ENCODE results near the gene KLK6.

KLK6 gene

GRCh38 chr19:50952910-50953309 lies 16.5 kb downstream of the KLK6 start, which contains the start of gene KLK5:
TSS of gene KLK5 (minus strand) at chr19:50953038. CDS start at chr19:50952657, 381 bp downstream.
- no peak for DNase-seq (ENCODE audit: low read depth)

- DNase-seq (ENCODE audit: low read depth), result no peak
These were observed 19.5 kb downstream of the KLK6 start for GRCh38 chr19:50949861-50950260.

DNA sequence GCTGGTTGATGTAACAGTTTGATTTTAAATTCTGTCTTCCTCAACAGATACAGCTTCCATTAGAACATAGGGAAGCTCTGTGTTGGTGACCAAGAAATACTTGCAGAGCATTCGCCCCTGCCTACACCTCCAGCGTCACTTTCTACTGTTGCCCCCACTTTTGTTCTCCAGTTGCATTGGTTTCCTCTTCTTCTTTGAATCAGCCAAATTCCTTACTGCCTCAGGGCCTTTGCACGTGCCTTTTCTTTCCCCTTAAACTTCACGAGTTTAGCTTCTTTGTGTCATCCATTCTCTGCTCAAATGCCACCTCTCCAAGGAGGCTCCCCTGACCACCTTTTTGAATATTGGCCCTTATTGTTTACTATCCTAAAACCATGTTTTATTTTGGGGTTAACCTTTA lies 22.3 kb downstream of the KLK6 start:
- no peak for DNase-seq (ENCODE audit: low read depth)

GRCh38 chr19:50944795-50945194 lies 24.6 kb downstream of the KLK6 start:
- no peak for DNase-seq (ENCODE audit: low read depth)

- DNase-seq (ENCODE audit: low read depth), result no peak
These were observed 26.1 kb downstream of the KLK6 start for GRCh38 chr19:50943074-50943828.

DNA sequence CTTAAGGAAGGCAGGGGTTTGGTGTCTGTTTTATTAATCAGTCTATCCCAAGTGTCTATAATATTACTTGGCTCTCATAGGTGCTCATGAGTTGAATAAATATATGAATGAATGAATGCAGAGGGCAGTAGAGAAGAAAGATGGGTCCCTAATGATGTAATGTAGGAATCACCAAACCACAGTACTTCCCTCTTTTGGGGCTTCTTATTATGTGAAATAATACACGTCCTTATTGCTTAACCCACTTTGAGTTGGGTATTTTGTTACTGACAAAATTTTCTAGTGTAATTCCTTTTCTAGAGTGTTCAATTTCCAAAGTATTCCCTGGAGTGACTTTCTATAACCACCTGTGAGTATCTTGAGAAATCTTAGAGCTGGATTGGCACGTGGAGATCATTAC lies 29.8 kb downstream of the KLK6 start:
- DNase-seq (ENCODE audit: low read depth), result no peak

- no peak for DNase-seq (ENCODE audit: low read depth)
These were observed 35.8 kb downstream of the KLK6 start for GRCh38 chr19:50933640-50934039.

DNA sequence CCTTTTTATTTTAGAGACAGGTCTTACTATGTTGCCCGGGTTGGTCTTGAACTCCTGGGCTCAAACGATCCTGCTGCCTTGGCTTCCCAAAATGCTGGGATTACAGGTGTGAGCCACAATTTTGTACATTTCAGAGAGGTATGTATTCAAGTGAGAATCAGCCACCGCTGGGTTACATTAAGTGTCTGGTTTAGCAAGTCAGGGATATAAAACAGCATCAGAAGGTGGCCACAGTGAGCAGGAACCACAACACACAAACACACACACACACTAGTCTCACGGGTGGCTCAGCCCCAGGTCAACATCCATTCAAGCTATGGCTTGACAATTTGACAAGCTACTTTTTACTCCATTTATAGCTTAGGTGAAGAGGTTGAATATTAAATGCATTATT lies 36.7 kb downstream of the KLK6 start:
- no peak for DNase-seq (ENCODE audit: low read depth)

DNA sequence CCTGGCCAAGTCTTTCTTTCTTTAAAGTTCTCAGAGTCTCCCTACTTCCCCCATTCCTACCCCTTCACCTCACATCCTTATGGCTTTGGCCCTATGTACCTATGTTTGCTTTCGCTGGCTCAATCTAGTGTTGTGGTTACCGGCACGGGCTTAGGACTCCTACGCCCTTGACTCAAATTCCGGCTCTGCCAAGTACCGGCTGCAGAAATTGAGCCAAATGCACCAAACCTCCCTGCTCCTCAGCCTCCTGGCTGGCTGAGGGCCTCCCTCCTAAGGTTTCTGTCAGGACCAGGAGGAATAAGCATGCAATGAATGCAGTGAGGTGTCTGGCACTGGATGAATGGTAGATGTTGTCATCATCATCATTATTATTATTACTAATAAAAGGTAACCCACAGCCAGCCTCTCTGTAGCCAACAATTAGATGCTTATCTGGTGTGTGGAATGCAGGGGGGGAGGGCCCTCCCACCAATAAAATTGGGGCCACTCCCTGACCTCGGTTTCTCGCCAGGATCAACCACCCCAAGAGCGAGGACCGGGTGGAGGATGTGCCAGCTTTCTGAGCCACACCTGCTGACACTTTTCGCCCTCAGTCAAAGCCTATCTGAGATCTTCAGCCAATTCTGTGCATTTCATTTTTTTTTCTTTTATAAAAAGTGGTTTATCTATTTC lies 37.2 kb downstream of the KLK6 start:
- no peak for DNase-seq (ENCODE audit: low read depth)

DNA sequence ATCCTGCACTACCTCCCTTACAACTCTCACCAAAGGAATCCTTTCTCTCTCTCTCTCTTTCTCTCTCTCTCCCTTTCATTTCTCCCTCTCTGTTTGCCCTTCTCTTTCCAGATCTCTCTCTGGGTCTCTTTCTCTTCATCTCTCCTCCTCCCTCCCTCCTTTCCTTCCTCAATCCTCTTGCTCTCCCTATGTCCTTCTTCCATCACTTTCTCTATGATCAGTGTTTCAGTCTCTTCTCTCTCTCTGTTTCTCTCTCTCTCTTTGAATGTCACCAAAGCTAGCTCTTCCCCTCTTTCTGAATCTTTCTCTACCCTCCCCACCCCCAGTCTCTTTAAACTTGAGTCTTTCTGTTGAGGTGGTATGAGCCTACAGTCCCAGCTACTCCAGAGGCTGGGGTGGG lies 38.4 kb downstream of the KLK6 start:
- DNase-seq (ENCODE audit: low read depth), result no peak

DNA sequence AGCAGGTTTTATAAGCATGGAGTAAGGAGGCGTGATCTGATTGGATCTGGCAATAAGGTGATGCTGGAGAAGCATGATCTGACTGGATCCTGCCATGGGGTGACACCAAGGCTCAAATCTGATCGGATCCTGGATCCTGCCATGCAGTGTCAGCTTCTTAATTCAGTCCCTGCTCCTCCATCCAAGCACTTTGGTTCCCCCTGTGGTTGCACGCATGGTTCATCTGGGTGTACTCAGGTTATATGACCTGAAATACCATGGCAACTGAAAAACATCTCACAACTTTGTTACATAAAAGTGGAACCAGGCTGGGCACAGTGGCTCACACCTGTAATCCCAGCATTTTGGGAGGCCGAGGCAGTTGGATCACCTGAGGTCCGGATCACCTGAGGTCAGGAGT lies 40.6 kb downstream of the KLK6 start:
- DNase-seq (ENCODE audit: low read depth), result no peak

DNA sequence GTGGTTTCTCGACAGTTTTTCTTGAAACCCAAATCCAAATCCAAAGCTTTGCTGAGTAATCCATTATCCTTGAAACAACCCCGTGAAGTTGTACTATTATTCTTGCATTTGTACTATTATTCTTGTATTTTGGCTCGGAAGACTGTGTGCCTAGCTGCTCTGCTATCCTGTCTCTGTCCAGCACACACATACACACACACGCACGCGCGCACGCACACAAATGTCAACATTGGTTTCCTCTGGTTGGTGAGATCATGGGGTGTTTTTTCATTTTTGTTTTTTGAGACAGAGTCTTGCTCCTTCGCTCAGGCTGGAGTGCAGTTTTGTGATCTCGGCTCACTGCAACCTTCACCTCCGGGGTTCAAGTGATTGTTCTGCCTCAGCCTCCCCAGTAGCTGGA lies 43.2 kb downstream of the KLK6 start:
- DNase-seq (ENCODE audit: low read depth), result no peak

DNA sequence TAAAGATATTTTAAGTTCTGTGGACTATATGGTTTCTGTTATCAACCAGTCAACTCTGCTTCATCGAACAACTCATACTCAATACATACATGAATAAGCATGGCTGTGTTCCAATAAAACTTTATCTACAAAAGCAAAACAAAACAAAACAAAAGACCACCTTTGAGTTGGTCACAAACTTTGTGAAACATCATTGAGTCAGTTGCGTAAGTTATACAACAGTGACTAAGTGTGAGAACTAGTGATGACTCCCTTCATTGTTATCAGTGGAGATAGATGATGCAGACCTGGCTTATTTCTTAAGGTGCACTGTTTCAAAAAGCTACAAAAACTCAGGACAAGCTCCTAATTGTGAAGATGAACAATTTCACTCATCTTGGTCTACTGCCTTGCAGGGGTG lies 43.7 kb downstream of the KLK6 start:
- DNase-seq (ENCODE audit: low read depth), result no peak

DNA sequence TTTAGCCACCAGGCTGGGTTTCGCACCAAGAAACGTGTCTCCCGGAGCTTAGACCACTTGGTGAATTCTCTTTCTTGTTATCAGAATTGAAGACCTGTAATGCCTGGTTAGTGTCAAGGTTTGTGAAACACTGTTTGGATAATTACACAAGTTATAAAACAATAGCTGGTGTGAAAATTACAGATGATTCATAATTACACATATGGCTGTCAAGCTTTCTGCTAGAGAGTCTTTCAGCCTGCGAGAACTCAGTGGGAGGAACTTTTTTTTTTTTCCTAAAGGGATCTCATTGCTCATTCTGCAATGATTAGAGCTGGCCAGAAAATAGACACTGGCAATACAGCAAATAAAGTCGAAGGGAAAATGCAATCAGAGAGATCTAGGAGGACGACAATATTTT lies 44.8 kb downstream of the KLK6 start:
- no peak for DNase-seq (ENCODE audit: low read depth)

- peak; percentile 51 for DNase-seq (ENCODE audit: low read depth)
These were observed 47.0 kb downstream of the KLK6 start for GRCh38 chr19:50922317-50922853.

DNA sequence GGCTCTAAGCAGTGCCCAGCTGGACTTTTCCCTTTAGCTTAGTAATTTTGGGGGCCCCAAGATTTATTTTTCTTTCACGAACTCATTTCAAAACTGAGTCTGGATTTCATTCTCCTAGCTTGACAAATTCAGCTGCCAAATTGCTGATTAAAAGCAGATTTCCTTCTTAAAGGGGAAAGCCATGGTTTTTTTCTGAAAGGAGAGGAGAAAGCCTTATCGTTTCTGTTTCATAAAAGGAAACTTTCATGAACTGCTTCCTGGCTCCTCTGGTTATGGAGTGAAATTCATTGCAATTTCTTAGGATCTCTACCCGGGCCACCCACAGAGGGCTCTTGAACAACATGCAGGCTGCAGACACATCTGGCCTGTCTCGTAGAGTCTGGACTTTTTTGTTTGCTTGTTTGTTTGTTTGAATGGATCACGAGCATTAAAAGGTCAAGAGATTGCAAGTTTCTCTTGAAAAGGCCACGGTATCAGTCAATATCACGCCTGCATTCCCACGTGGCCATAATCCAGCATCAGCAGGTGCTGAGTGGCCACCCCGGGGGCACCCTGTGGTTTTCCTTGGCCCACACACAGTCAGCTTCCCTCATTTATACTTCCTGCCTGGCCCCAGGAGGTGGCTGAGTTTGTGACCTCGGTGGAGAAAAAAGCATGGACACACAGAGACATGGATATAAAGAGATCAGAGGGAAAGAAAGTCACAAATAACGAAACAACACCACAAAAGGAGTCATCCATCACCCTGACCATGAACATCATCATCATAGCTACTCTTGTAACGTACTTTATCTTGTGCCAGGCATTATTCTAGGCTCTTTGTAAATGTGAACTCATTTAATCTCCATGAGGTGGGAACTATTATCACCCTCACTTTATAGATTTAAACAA lies 47.7 kb downstream of the KLK6 start:
- DNase-seq (ENCODE audit: low read depth), result no peak

DNA sequence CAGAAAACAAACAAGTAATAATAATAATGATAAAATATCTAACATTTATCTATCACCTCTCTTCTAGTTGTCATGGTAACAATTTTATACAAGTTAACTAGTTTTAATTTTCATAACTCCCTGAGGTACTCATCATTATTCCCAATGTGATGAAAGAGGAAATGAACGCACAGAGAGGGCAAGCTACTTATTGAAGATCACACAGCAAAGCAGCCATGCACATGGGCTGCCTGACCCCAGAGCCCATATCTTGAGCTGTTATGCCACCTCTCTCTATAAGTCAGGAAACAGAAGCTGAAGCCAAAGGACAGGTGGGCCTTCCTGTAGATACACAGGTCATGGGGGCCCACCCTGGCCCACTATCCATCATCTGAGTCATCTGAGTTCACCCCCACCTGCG lies 53.3 kb downstream of the KLK6 start:
- DNase-seq (ENCODE audit: low read depth), result no peak

DNA sequence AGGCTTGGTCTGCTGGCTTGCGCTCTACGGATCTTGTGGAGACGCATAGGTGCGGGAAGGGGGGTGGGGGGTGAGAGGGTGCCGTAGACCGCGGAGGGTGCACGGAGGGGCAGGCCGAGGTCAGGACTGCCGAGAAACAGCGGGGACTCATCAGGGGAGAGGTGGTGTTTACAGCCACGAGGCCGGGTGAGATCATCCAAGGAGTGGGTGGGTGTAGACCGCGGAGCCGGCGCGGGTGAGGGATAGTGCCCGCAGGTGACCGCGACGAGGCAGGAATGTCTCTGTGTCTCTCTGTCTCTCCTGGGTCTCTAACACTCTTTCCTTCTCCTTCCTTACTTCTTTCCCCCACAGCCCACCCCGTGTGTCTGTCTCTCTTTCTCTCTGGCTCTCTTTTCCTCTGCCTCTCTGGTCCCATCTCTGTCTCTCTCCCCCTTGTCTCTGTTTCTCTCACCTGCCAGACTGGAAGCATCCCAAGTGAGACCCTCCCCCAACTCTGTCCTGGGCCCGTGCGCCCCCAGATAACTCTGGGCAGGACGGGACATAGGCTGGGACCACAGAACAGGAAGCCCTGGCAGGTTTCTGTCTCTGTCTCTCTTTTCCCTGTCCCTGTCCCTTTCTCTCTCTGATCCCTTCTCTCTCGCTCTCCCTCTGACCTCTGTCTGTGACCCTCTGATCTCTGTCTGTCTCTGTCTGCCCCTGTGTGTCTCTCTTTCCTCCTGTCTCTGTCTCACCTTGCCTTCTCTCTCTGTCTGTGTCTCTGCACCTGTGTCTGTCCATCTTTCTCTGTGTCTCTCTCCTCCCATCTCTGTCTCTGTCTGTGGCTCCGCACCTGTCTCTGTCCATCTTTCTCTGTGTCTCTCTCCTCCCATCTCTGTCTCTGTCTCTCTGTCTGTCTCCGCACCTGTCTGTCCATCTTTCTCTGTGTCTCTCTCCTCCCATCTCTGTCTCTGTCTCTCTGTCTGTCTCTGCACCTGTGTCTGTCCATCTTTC lies 56.4 kb downstream of the KLK6 start:
- DNase-seq (ENCODE audit: low read depth), result no peak

- no peak for DNase-seq (ENCODE audit: low read depth)
These were observed 57.2 kb downstream of the KLK6 start for GRCh38 chr19:50912102-50912599.

DNA sequence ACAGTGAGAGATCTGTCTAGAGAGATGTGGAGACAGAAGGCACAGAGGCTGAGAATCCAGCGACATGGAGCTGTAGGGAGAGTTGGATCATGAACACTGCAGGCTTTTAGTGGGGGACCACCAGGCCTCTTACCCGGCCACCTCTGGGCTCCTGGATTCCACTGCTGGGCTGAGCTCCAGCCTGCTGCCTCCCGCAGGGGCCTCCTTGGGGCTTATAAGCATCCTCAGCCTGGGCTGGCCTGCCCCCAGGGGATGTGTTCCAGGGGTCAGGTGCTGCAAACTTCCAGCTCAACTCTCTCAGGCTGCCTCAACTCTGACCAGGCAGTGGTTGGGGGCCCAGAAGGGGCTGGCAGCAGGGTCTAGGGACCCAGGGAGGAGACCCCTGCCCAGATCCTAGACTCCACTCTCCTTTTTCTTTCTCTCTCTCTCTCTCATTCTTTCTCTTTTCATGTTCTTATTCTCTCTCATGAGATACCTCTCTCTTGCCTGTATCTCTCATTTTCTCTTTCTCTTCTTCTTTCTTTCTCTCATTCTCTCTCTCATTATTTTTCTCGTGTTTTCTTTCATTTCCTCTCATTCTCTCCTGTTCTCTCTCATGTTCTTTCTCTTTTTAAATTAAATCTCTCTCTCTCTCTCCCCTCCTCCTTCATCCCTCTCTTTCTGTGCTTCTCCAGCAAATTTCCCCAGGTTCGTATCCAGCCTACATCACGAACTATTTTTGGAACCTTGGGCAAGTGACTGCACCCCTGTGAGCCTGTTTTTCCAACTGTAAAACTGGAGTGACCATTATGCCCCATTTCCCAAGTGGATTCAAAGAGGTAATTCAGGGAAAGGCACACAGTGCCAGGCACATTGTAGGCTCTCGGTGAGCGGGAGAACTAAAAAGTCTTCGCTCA lies 57.9 kb downstream of the KLK6 start, which contains the start of gene KLK4:
KLK4 (minus strand) TSS at position 190 of the 896 bp plus-strand sequence. CDS start 657 bp downstream, outside the sequence.
- no peak for DNase-seq (ENCODE audit: low read depth)

Measured in activated T-helper 1 cell treated with Interleukin-2 at 50 U/mL for 16 hours (primary cell).